Caco-2 (cell line): ENCODE results near the gene PCTP. TPM values are rescaled to one million over a fixed set of nuclear protein-coding genes. Genes with fewer than 3 reads are reported as not detected.

Experiments used
- BruUV-seq: library from RNA; stranded (reverse); fragments of 400-500 nt; replicated peaks from 2 replicates; lab custom pipeline; 2021; lab: Mats Ljungman, UMichigan
- CTCF ChIA-PET: fragments of 300-600 bp; sonication (Branson Sonifier 250); formaldehyde crosslinking; loops from one replicate; lab custom pipeline; 2022; ENCODE audit warnings: antibody characterized with exemption; lab: Charles Lee
- POLR2A ChIA-PET: fragments of 300-600 bp; sonication (Branson Sonifier 250); formaldehyde crosslinking; loops from one replicate; lab custom pipeline; 2022; ENCODE audit warnings: antibody characterized with exemption; lab: Charles Lee
- DNase-seq, 2 experiments: peaks; one replicate each; pipeline versions ENCODE4 v3.0.0 to v3.0.0-alpha.2; 2020 to 2022
- H3K27me3 ChIP-seq: replicated peaks from 2 replicates; pipeline ENCODE4 v1.6.0; 2011; ENCODE audit warnings: low read length; ENCODE audit not compliant: control insufficient read depth, insufficient read depth
- H3K36me3 ChIP-seq: 2 replicates; pipeline ENCODE4 v1.5.1; 2011; ENCODE audit warnings: low read length; ENCODE audit not compliant: control insufficient read depth, insufficient read depth
- H3K4me1 ChIP-seq: fragments of 250-450 bp; sonication (Bioruptor Pico); 2 replicates; pipeline ENCODE4 v1.5.1; 2020; ENCODE audit warnings: mild to moderate bottlenecking
- H3K4me3 ChIP-seq: 2 replicates; pipeline ENCODE4 v1.5.1; 2011; ENCODE audit warnings: low read depth, mild to moderate bottlenecking, control low read depth, low read length
- H3K9me3 ChIP-seq: fragments of 250-450 bp; sonication (Bioruptor Pico); 2 replicates; pipeline ENCODE4 v1.5.1; 2020; ENCODE audit warnings: mild to moderate bottlenecking, moderate library complexity
- H3K27ac Mint-ChIP-seq: one replicate; pipeline ENCODE4 v1.8.0; 2022; ENCODE audit warnings: mixed read lengths; ENCODE audit not compliant: unreplicated experiment
- H3K27me3 Mint-ChIP-seq: one replicate; pipeline ENCODE4 v1.8.0; 2022; ENCODE audit warnings: mixed read lengths; ENCODE audit not compliant: insufficient read depth, unreplicated experiment
- H3K36me3 Mint-ChIP-seq: one replicate; pipeline ENCODE4 v1.8.0; 2022; ENCODE audit warnings: mild to moderate bottlenecking, mixed read lengths; ENCODE audit not compliant: insufficient read depth, unreplicated experiment
- H3K4me1 Mint-ChIP-seq: one replicate; pipeline ENCODE4 v1.8.0; 2022; ENCODE audit warnings: low read depth, mixed read lengths; ENCODE audit not compliant: unreplicated experiment
- H3K4me3 Mint-ChIP-seq: one replicate; pipeline ENCODE4 v1.8.0; 2022; ENCODE audit warnings: mild to moderate bottlenecking, moderate library complexity, mixed read lengths; ENCODE audit not compliant: unreplicated experiment
- H3K9me3 Mint-ChIP-seq: one replicate; pipeline ENCODE4 v1.8.0; 2022; ENCODE audit warnings: mixed read lengths; ENCODE audit not compliant: unreplicated experiment
- intact Hi-C: fragments of 100-400 bp; cut with micrococcal nuclease; formaldehyde crosslinking; loops from one replicate; pipeline ENCODE4 v1.10.0; 2022; ENCODE audit not compliant: unreplicated experiment
- total RNA-seq: library from RNA; stranded (reverse); gene quantifications from 2 replicates; pipeline ENCODE4 v1.2.3, GENCODE V29; 2022
- TF ChIP-seq, protein P1 (sequence below), 2 experiments: fragments of 200-600 bp in 1 of 2; IDR thresholded peaks; 1 replicate in 1 of 2; 2 replicates in 1 of 2; pipeline versions ENCODE4 v1.5.1 to v1.8.0; 2011 to 2022; ENCODE audit warnings: antibody characterized with exemption in 1 of 2, control low read depth in 1 of 2, inconsistent platforms in 1 of 2, low read depth in 1 of 2, low read length in 1 of 2, mild to moderate bottlenecking in 1 of 2, moderate library complexity in 1 of 2; ENCODE audit not compliant: insufficient read depth in 1 of 2, severe bottlenecking in 1 of 2, unreplicated experiment in 1 of 2

PCTP gene
- total RNA-seq, 1 experiment from 2014 or later, result 16.7 TPM

DNA sequence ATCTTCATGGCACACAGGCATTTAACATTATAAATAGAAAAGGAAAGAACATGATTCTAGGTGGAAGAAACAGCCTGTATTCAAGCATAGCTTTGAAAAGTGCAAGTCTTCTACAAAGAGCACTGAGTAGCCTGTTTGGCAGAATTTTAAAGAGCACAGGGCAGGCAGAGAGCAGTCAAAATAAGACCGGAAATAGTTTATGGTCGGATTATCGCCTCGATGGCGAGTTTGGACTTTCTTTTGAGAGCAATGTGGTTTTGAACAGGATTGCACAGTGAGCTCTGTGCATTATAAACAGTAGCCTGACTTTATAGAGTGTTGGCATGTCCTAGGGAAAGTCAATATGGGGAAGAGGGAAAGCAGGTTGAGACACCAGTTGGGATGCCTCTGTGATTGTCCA lies 22.0 kb upstream of the PCTP start:
- CTCF ChIA-PET, result interaction anchor here (0.5 kb wide), 1 partner anchor 11 kb away, joined by 3 read pairs; no protein-coding TSS in a partner anchor

DNA sequence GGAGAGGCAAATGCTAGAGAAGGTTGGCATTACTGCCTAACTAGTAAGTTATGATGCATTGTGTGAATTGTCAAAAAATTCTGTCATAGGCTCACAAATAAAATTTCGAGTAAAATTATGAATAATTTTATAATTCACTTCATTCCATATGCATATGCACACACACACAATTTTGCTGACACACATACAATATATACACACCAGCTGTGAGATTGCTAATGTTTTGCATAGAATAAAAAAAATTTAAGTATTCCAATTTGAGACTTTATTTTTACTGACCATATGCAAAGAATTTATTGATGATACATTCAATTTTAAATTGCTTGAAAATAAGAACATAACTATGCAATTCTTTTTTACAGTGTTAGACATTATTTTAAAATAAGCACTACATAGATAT lies 21.4 kb upstream of the PCTP start:
- Mint-ChIP-seq H3K4me3 (no peak overlapping the region), H3K27me3 (peaks cover 23% of the 10 kb centered on the region), H3K9me3 (no peaks in the 10 kb centered on the region), H3K27ac (no peak overlapping the region), H3K36me3 (no peaks in the 10 kb centered on the region), H3K4me1 (no peaks in the 10 kb centered on the region)
- no peak for DNase-seq
- POLR2A ChIA-PET, result no interaction called here
- H3K36me3 ChIP-seq, result no peaks in the 10 kb centered on the region
- no peaks in the 10 kb centered on the region for H3K27me3 ChIP-seq
- H3K4me1 ChIP-seq, result no peaks in the 10 kb centered on the region
- TF ChIP-seq, protein P1, sequence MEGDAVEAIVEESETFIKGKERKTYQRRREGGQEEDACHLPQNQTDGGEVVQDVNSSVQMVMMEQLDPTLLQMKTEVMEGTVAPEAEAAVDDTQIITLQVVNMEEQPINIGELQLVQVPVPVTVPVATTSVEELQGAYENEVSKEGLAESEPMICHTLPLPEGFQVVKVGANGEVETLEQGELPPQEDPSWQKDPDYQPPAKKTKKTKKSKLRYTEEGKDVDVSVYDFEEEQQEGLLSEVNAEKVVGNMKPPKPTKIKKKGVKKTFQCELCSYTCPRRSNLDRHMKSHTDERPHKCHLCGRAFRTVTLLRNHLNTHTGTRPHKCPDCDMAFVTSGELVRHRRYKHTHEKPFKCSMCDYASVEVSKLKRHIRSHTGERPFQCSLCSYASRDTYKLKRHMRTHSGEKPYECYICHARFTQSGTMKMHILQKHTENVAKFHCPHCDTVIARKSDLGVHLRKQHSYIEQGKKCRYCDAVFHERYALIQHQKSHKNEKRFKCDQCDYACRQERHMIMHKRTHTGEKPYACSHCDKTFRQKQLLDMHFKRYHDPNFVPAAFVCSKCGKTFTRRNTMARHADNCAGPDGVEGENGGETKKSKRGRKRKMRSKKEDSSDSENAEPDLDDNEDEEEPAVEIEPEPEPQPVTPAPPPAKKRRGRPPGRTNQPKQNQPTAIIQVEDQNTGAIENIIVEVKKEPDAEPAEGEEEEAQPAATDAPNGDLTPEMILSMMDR (IDR thresholded peaks at IDR 0.05; ENCODE audit: insufficient read depth in 1 of 2, low read depth in 1 of 2, low read length in 1 of 2, severe bottlenecking in 1 of 2, unreplicated experiment in 1 of 2), result no peak
- BruUV-seq, result no TSS peak
- intact Hi-C loops, result loop anchor here (5.0 kb wide), 1 partner anchor 33 kb away; no protein-coding TSS in a partner anchor
- CTCF ChIA-PET, result no interaction called here
- no peaks in the 10 kb centered on the region for H3K9me3 ChIP-seq
- H3K4me3 ChIP-seq, result no peak overlapping the region

More for the DNA sequence above, 22.0 kb upstream of the PCTP start:
- BruUV-seq, result no TSS peak
- intact Hi-C loops, result loop anchor here (5.0 kb wide), 1 partner anchor 33 kb away; no protein-coding TSS in a partner anchor
- Mint-ChIP-seq H3K27me3 (peaks cover 22% of the 10 kb centered on the region), H3K4me1 (no peaks in the 10 kb centered on the region), H3K9me3 (no peaks in the 10 kb centered on the region), H3K27ac (no peak overlapping the region), H3K36me3 (no peaks in the 10 kb centered on the region), H3K4me3 (no peak overlapping the region)
- DNase-seq, result no peak
- no peaks in the 10 kb centered on the region for H3K4me1 ChIP-seq
- H3K9me3 ChIP-seq, result peaks cover under 1% of the 10 kb centered on the region; the same call in 1 of the 2 replicates
- no peaks in the 10 kb centered on the region for H3K36me3 ChIP-seq
- POLR2A ChIA-PET, result no interaction called here
- TF ChIP-seq, protein P1 (IDR thresholded peaks at IDR 0.05; ENCODE audit: insufficient read depth in 1 of 2, low read depth in 1 of 2, low read length in 1 of 2, severe bottlenecking in 1 of 2, unreplicated experiment in 1 of 2), result no peak
- H3K27me3 ChIP-seq, result no peaks in the 10 kb centered on the region
- H3K4me3 ChIP-seq, result no peak overlapping the region

GRCh38 chr17:55730380-55730779 lies 20.5 kb upstream of the PCTP start:
- H3K36me3 Mint-ChIP-seq, result no peaks in the 10 kb centered on the region
- no peaks in the 10 kb centered on the region for H3K4me1 Mint-ChIP-seq
- no peak overlapping the region for H3K4me3 ChIP-seq
- H3K27ac Mint-ChIP-seq, result no peak overlapping the region
- H3K9me3 ChIP-seq, result no peaks in the 10 kb centered on the region
- peaks cover 18% of the 10 kb centered on the region for H3K27me3 Mint-ChIP-seq
- POLR2A ChIA-PET, result no interaction called here
- no TSS peak for BruUV-seq
- no peaks in the 10 kb centered on the region for H3K27me3 ChIP-seq
- H3K4me1 ChIP-seq, result no peaks in the 10 kb centered on the region
- H3K36me3 ChIP-seq, result no peaks in the 10 kb centered on the region
- intact Hi-C loops, result no loop called here
- no peak for DNase-seq
- CTCF ChIA-PET, result no interaction called here
- TF ChIP-seq, protein P1 (IDR thresholded peaks at IDR 0.05; ENCODE audit: insufficient read depth in 1 of 2, low read depth in 1 of 2, low read length in 1 of 2, severe bottlenecking in 1 of 2, unreplicated experiment in 1 of 2), result no peak
- no peaks in the 10 kb centered on the region for H3K9me3 Mint-ChIP-seq
- no peak overlapping the region for H3K4me3 Mint-ChIP-seq
